HCT116 (cell line): ENCODE measurements around the gene TSPYL2. TPM values are rescaled to one million over a fixed set of nuclear protein-coding genes. Genes with fewer than 3 reads are reported as not detected.

ENCODE experiments used
- ATAC-seq: fragments of 200-7000 bp; cut with Tn5 transposase; 2 replicates; pipeline ENCODE4 v1.9.1; 2020; ENCODE audit warnings: mild to moderate bottlenecking, moderate library complexity
- BruUV-seq: library from RNA; stranded (reverse); fragments of 400-500 nt; replicated peaks from 2 replicates; lab custom pipeline; 2021; lab: Mats Ljungman, UMichigan
- CTCF ChIA-PET: fragments of 300-600 bp; sonication (Branson Sonifier 250); formaldehyde crosslinking; loops from one replicate; lab custom pipeline; 2021; ENCODE audit warnings: antibody characterized with exemption; lab: Charles Lee
- POLR2A ChIA-PET: fragments of 300-600, 350-600 bp; sonication (Branson Sonifier 250); formaldehyde crosslinking; loops from one replicate; lab custom pipeline; 2021; ENCODE audit warnings: antibody characterized with exemption; lab: Charles Lee
- RAD21 ChIA-PET, 2 experiments: fragments of 300-600 bp; sonication (Branson Sonifier 250); formaldehyde crosslinking; loops; one replicate each; lab custom pipeline; 2023; ENCODE audit warnings: low total read pairs in 2 of 2; ENCODE audit not compliant: uncharacterized antibody in 2 of 2, unreplicated experiment in 2 of 2, low non-redundant PET in 1 of 2; lab: Charles Lee
- DNase-seq: peaks from one replicate; pipeline ENCODE4 v3.0.0-alpha.2; 2010; ENCODE audit warnings: low read depth, low spot score
- H2AFZ ChIP-seq: fragments of 200-600 bp; shearing (Covaris generic), sonication (generic); 2 replicates; pipeline ENCODE4 v1.6.1; 2017; ENCODE audit warnings: low read depth, mixed run types, mixed read lengths, antibody characterized with exemption, low read length; ENCODE audit not compliant: poor library complexity, severe bottlenecking
- H3K27ac ChIP-seq: 2 replicates; pipeline ENCODE4 v1.5.1; 2012; ENCODE audit warnings: low read depth, low read length
- H3K27me3 ChIP-seq: fragments of 200-600 bp; sonication (generic); 2 replicates; pipeline ENCODE4 v1.6.1; 2016; ENCODE audit warnings: mixed run types, low read length, mixed read lengths; ENCODE audit not compliant: insufficient read depth
- H3K36me3 ChIP-seq, 2 experiments: fragments of 200-500 bp in 1 of 2; fragments of 200-600 bp in 1 of 2; sonication (Bioruptor generic) in 1 of 2; sonication (generic) in 1 of 2; 2 replicates each; pipeline versions ENCODE4 v1.5.1 to v1.6.1; 2014 to 2016; ENCODE audit warnings: low read length in 2 of 2, inconsistent platforms in 1 of 2, mixed read lengths in 1 of 2, mixed run types in 1 of 2; ENCODE audit not compliant: insufficient read depth in 2 of 2, control insufficient read depth in 1 of 2
- H3K4me1 ChIP-seq, 2 experiments: fragments of 200-600 bp in 1 of 2; sonication (generic) in 1 of 2; 2 replicates each; pipeline versions ENCODE4 v1.5.1 to v1.6.1; 2012 to 2017; ENCODE audit warnings: low read length in 2 of 2, inconsistent platforms in 1 of 2, mild to moderate bottlenecking in 1 of 2, mixed read lengths in 1 of 2, mixed run types in 1 of 2, moderate library complexity in 1 of 2; ENCODE audit not compliant: insufficient read depth in 2 of 2, control insufficient read depth in 1 of 2
- H3K4me2 ChIP-seq: fragments of 200-600 bp; sonication (generic); 2 replicates; pipeline ENCODE4 v1.6.1; 2017; ENCODE audit warnings: mixed run types, low read length, mixed read lengths
- H3K4me3 ChIP-seq, 2 experiments: fragments of 200-600 bp in 1 of 2; sonication (generic) in 1 of 2; replicated peaks in 1 of 2; 2 replicates each; pipeline ENCODE4 v1.5.1; 2011 to 2016; ENCODE audit warnings: low read length in 2 of 2, control low read depth in 1 of 2, low read depth in 1 of 2, mild to moderate bottlenecking in 1 of 2, mixed read lengths in 1 of 2, mixed run types in 1 of 2
- H3K79me2 ChIP-seq: fragments of 200-600 bp; sonication (generic); 2 replicates; pipeline ENCODE4 v1.6.1; 2017; ENCODE audit warnings: mild to moderate bottlenecking, mixed run types, low read length, moderate library complexity, mixed read lengths; ENCODE audit not compliant: insufficient read depth
- H3K9ac ChIP-seq: fragments of 200-600 bp; sonication (generic); 2 replicates; pipeline ENCODE4 v1.6.1; 2016; ENCODE audit warnings: low read length, mixed read lengths
- H3K9me2 ChIP-seq: fragments of 200-600 bp; sonication (generic), shearing (Covaris generic); 2 replicates; pipeline ENCODE4 v1.6.1; 2017; ENCODE audit warnings: mixed run types, mild to moderate bottlenecking, moderate library complexity; ENCODE audit not compliant: insufficient read depth
- H3K9me3 ChIP-seq, 2 experiments: fragments of 200-500 bp in 1 of 2; fragments of 200-600 bp in 1 of 2; sonication (Bioruptor generic) in 1 of 2; sonication (generic) in 1 of 2; 2 replicates each; pipeline ENCODE4 v1.6.1; 2014 to 2017; ENCODE audit warnings: low read length in 2 of 2, mixed read lengths in 2 of 2, inconsistent platforms in 1 of 2, low read depth in 1 of 2, mild to moderate bottlenecking in 1 of 2, mixed run types in 1 of 2, moderate library complexity in 1 of 2; ENCODE audit not compliant: control insufficient read depth in 1 of 2, insufficient read depth in 1 of 2
- H4K20me1 ChIP-seq: fragments of 200-600 bp; sonication (generic), shearing (Covaris generic); 2 replicates; pipeline ENCODE4 v1.6.1; 2017; ENCODE audit warnings: mixed run types, mild to moderate bottlenecking, moderate library complexity; ENCODE audit not compliant: insufficient read depth
- ATF3 ChIP-seq: IDR thresholded peaks from 2 replicates; pipeline ENCODE4 v1.6.1; 2012
- CEBPB ChIP-seq: IDR thresholded peaks from 2 replicates; pipeline ENCODE4 v1.6.1; 2012; ENCODE audit warnings: low read depth
- CTCF ChIP-seq, 3 experiments: fragments of 200-600 bp in 1 of 3; sonication (generic) in 1 of 3; IDR thresholded peaks in 2 of 3; conservative IDR thresholded peaks in 1 of 3; 2 replicates each; pipeline ENCODE4 v1.5.1; 2012 to 2017; ENCODE audit warnings: low read depth in 2 of 3, low read length in 2 of 3, antibody characterized with exemption in 1 of 3, borderline replicate concordance in 1 of 3, control low read depth in 1 of 3, mild to moderate bottlenecking in 1 of 3, mixed read lengths in 1 of 3, mixed run types in 1 of 3, moderate library complexity in 1 of 3; ENCODE audit not compliant: insufficient read depth in 1 of 3
- ELF1 ChIP-seq: IDR thresholded peaks from 2 replicates; pipeline ENCODE4 v1.6.1; 2012; ENCODE audit warnings: low read depth, borderline replicate concordance
- EZH2phosphoT487 ChIP-seq: fragments of 200-600 bp; IDR thresholded peaks from 2 replicates; pipeline ENCODE4 v1.6.1; 2018; ENCODE audit warnings: antibody characterized with exemption, borderline replicate concordance
- MAX ChIP-seq: IDR thresholded peaks from 2 replicates; pipeline ENCODE4 v1.6.1; 2012
- POLR2A ChIP-seq: IDR thresholded peaks from 2 replicates; pipeline ENCODE4 v1.7.0; 2011; ENCODE audit warnings: borderline replicate concordance; ENCODE audit not compliant: insufficient read depth, insufficient read length; ENCODE audit errors: extremely low read depth
- POLR2AphosphoS5 ChIP-seq: IDR thresholded peaks from 2 replicates; pipeline ENCODE4 v1.6.1; 2011; ENCODE audit warnings: mild to moderate bottlenecking, low read depth, low read length, moderate library complexity
- REST ChIP-seq: IDR thresholded peaks from 2 replicates; pipeline ENCODE4 v1.6.1; 2012; ENCODE audit warnings: low read depth
- SIN3A ChIP-seq: IDR thresholded peaks from 2 replicates; pipeline ENCODE4 v1.6.1; 2012; ENCODE audit warnings: low read depth
- TCF7L2 ChIP-seq: IDR thresholded peaks from 2 replicates; pipeline ENCODE4 v1.7.0; 2011; ENCODE audit warnings: borderline replicate concordance, inconsistent platforms; ENCODE audit not compliant: insufficient read depth, insufficient read length; ENCODE audit errors: extremely low read depth
- YY1 ChIP-seq: IDR thresholded peaks from 2 replicates; pipeline ENCODE4 v1.6.1; 2011; ENCODE audit warnings: low read length, low read depth, moderate library complexity, mild to moderate bottlenecking; ENCODE audit not compliant: insufficient replicate concordance; ENCODE audit errors: extremely low read depth
- intact Hi-C: fragments of 100-400 bp; cut with micrococcal nuclease; formaldehyde crosslinking; loops from 2 replicates; pipeline ENCODE4 v1.10.0; 2022
- total RNA-seq: library from RNA; stranded (reverse); gene quantifications from one replicate; pipeline ENCODE4 v1.2.1, GENCODE V29; 2021; ENCODE audit not compliant: unreplicated experiment

TSPYL2 gene
- total RNA-seq, 1 experiment from 2014 or later, result 19.2 TPM

GRCh38 chrX:53076671-53077070, 5.5 kb upstream of the TSPYL2 start (continued):
- TF ChIP-seq CTCF (IDR thresholded peaks at IDR 0.05 in 2 of 3, conservative IDR thresholded peaks at IDR 0.05 in 1 of 3; ENCODE audit: borderline replicate concordance in 1 of 3, insufficient read depth in 1 of 3, low read depth in 2 of 3, low read length in 2 of 3), result no peak
- TF ChIP-seq ELF1, result no peak
- TF ChIP-seq EZH2phosphoT487, result no peak
- TF ChIP-seq TCF7L2, result no peak
- no peak for TF ChIP-seq ATF3

GRCh38 chrX:53077207-53078197, 4.7 kb upstream of the TSPYL2 start:
- no peak for ATAC-seq
- no peak for TF ChIP-seq YY1
- TF ChIP-seq POLR2A, result no peak
- no peak for TF ChIP-seq CEBPB
- no peak for TF ChIP-seq POLR2AphosphoS5
- no peak for TF ChIP-seq REST
- TF ChIP-seq SIN3A, result no peak
- TF ChIP-seq MAX, result no peak
- no peak for TF ChIP-seq ELF1
- no peaks in the 10 kb centered on the region for H3K36me3 ChIP-seq
- no peaks in the 10 kb centered on the region for H3K27me3 ChIP-seq
- H3K9me2 ChIP-seq, result no peaks in the 10 kb centered on the region
- no peak overlapping the region for H3K4me3 ChIP-seq
- no peaks in the 10 kb centered on the region for H3K79me2 ChIP-seq
- no peak for DNase-seq
- peaks cover 4 to 16% of the 10 kb centered on the region in 2 experiments; a peak in 3 of 4 replicates for H3K4me1 ChIP-seq
- no peak overlapping the region for H2AFZ ChIP-seq
- intact Hi-C loops, result no loop called here
- H3K27ac ChIP-seq, result no peak overlapping the region
- H4K20me1 ChIP-seq, result no peaks in the 10 kb centered on the region
- H3K9me3 ChIP-seq, result no peaks in the 10 kb centered on the region
- H3K9ac ChIP-seq, result no peak overlapping the region
- RAD21 ChIA-PET, result no interaction called here
- POLR2A ChIA-PET, result no interaction called here
- BruUV-seq, result no TSS peak
- H3K4me2 ChIP-seq, result no peak overlapping the region
- CTCF ChIA-PET, result no interaction called here
